Activated T-helper 2 cell treated with anti-CD3 and anti-CD28 coated beads, Interferon-gamma antibody, Interleukin-2, Interleukin-4, amounts not matched to agents 10 μg/mL and 5 μg/mL and 100 μg/mL, durations not matched to agents 14 hours and 24 hours and 36 hours (primary cell): ENCODE results near the gene TMX1. TPM values are rescaled to one million over a fixed set of nuclear protein-coding genes. Genes with fewer than 3 reads are reported as not detected.
"Not testable (repeated sequence)": the region's sequence is repeated elsewhere in the genome, so short reads cannot be mapped to it uniquely, and the experiment has no call there.

Experiments
- DNase-seq: peaks from one replicate; pipeline ENCODE4 v3.0.0; 2021; ENCODE audit warnings: low spot score
- H3K27ac Mint-ChIP-seq: one replicate; pipeline ENCODE4 v1.8.0; 2021; ENCODE audit warnings: mixed read lengths
- H3K27me3 Mint-ChIP-seq: one replicate; pipeline ENCODE4 v1.8.0; 2021; ENCODE audit warnings: low read depth, mixed read lengths
- H3K36me3 Mint-ChIP-seq: one replicate; pipeline ENCODE4 v1.8.0; 2021; ENCODE audit warnings: low read depth, mixed read lengths
- H3K4me1 Mint-ChIP-seq: one replicate; pipeline ENCODE4 v1.8.0; 2021; ENCODE audit warnings: low read depth, mixed read lengths
- H3K4me3 Mint-ChIP-seq: one replicate; pipeline ENCODE4 v1.8.0; 2021; ENCODE audit warnings: low read depth, mild to moderate bottlenecking, moderate library complexity, mixed read lengths
- H3K9me3 Mint-ChIP-seq: one replicate; pipeline ENCODE4 v1.8.0; 2021; ENCODE audit warnings: mixed read lengths
- intact Hi-C: fragments of 100-400 bp; cut with micrococcal nuclease; formaldehyde crosslinking; loops from one replicate; pipeline ENCODE4 v1.15.1; 2023
- total RNA-seq: library from RNA; stranded (reverse); gene quantifications from 2 replicates; pipeline ENCODE4 v1.2.3, GENCODE V29; 2022

The TMX1 gene
- total RNA-seq, 1 donor from 2014 or later = 55.2 TPM

DNA sequence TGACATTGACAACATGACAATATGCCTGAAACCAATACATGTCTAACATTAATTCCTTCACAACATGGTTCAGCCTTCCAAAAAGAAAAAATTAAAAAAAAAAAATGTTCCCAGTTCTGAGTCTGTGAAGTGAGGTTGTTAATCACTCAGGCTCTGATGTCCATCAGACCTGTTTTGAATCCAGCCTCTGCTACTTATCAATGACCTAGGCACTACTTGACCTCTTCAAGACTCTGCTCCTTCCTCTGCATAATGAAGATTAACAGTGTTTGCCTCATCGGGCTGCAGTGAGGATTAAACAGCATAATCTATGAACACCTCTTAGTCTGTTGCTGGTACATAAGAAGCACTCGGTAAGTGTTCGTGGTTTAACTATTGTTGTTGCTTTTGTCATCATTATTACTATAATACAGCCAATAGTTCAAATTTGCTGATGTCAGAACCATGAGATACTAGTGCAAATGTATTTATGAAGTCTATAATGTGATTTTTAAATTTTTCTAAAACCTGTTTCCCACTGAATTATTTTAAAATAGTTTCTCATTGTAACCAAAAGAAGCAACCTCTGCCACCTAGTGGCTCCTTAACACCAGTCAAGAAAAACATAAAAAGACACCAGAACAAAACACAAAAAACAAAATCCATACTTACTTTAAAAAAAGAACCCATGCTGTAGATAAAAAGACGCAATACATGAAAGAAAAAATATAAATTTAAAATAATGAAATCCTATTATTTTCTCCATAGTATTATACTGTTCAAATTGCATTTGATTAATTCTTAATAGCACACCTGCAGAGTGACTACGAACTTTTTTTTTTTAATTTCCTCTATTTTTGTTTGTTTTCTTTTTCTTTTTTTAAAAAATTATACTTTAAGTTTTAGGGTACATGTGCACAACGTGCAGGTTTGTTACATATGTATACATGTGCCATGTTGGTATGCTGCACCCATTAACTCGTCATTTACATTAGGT lies 20.3 kb upstream of the TMX1 start:
- intact Hi-C loops = no loop called here
- Mint-ChIP-seq H3K27ac (no peak overlapping the region), H3K9me3 (no peaks in the 10 kb centered on the region), H3K36me3 (no peaks in the 10 kb centered on the region), H3K4me1 (no peaks in the 10 kb centered on the region), H3K4me3 (no peak overlapping the region), H3K27me3 (peaks cover 7% of the 10 kb centered on the region)
- no peak for DNase-seq

DNA sequence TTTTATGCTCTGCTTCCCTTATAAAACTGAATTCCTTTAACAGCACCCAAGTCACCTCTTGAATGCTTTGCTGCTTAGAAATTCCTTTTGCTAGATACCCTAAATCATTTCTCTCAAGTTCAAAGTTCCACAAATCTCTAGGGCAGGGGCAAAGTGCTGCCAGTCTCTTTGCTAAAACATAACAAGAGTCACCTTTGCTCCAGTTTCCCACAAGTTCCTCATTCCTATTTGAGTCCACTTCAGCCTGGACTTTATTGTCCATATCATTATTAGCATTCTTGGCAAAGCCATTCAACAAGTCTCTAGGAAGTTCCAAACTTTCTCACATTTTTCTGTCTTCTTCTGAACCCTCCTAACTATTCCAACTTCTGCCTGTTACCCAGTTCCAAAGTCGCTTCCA lies 16.6 kb upstream of the TMX1 start:
- not testable (repeated sequence) for H3K27ac Mint-ChIP-seq, H3K4me1 Mint-ChIP-seq

DNA sequence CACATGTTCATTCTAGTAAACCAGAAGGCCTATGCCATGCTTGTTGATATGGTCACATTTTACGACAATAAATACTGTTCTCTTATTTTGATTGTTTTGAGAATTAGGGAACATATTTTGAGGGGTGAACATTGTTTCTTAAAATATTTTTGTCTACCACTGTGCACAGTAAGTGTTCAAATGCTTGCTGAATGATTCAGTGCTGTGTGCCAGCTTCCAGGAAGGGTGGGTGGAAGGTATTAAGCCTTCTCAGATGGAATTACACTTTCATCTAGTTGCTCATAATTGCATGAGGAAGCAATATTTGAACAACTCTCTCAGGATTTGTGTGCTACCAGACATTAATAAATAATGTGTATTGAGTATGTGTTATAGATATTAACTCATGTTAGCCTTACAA lies 15.5 kb upstream of the TMX1 start:
- no peaks in the 10 kb centered on the region for H3K36me3 Mint-ChIP-seq
- H3K9me3 Mint-ChIP-seq = peaks cover 3% of the 10 kb centered on the region
- H3K27me3 Mint-ChIP-seq = no peaks in the 10 kb centered on the region
- no peaks in the 10 kb centered on the region for H3K4me1 Mint-ChIP-seq
- intact Hi-C loops = no loop called here
- no peak for DNase-seq
- no peak overlapping the region for H3K27ac Mint-ChIP-seq
- no peak overlapping the region for H3K4me3 Mint-ChIP-seq

More for the DNA sequence above, 16.6 kb upstream of the TMX1 start:
- H3K36me3 Mint-ChIP-seq, H3K9me3 Mint-ChIP-seq, H3K27me3 Mint-ChIP-seq, H3K4me3 Mint-ChIP-seq, DNase-seq, intact Hi-C loops: not testable (repeated sequence)

DNA sequence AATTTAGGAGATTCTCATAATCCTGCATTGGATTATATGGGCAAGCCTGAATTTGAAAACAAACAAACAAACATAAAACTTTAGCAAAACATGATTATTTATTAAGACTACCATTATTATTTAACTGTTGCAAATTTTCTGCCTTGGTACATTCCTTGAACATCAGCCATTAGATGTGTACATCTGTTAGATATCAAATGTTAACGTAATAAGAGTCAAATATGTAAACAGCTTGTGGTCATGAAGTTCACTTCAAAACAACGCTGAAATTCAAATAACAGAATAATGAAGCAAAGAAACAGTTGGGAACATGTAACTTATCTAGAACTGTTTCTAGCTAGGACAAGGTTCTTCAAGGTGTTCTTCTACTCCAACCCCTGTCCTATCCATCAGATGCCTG lies 14.3 kb upstream of the TMX1 start:
- no peak overlapping the region for H3K27ac Mint-ChIP-seq
- intact Hi-C loops = no loop called here
- no peak for DNase-seq
- H3K4me1 Mint-ChIP-seq = no peaks in the 10 kb centered on the region
- no peak overlapping the region for H3K4me3 Mint-ChIP-seq
- H3K36me3 Mint-ChIP-seq = no peaks in the 10 kb centered on the region
- H3K27me3 Mint-ChIP-seq = no peaks in the 10 kb centered on the region
- H3K9me3 Mint-ChIP-seq = peaks cover 3% of the 10 kb centered on the region

DNA sequence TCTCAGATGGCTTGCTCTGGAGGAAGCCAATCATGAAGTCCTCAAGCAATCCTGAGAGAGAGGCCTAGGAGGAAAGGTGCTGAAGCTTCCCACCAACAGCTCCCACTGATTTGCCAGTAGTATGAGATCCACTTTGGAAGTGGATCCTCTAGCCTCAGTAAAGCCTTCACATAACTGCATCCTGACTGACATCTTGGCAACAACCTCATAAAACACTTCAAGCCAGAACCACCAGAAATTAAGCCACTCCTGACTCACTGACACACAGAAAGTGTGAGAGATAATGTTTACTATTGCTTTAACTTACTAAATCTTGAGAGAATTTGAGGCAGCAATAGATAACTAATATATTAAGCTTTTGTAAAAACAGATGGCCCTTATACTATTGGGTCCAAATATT lies 11.7 kb upstream of the TMX1 start:
- H3K4me1 Mint-ChIP-seq = no peaks in the 10 kb centered on the region
- no peak for DNase-seq
- no peaks in the 10 kb centered on the region for H3K36me3 Mint-ChIP-seq
- peaks cover 3% of the 10 kb centered on the region for H3K9me3 Mint-ChIP-seq
- H3K27ac Mint-ChIP-seq = no peak overlapping the region
- peaks cover under 1% of the 10 kb centered on the region for H3K27me3 Mint-ChIP-seq
- H3K4me3 Mint-ChIP-seq = no peak overlapping the region
- intact Hi-C loops = no loop called here

DNA sequence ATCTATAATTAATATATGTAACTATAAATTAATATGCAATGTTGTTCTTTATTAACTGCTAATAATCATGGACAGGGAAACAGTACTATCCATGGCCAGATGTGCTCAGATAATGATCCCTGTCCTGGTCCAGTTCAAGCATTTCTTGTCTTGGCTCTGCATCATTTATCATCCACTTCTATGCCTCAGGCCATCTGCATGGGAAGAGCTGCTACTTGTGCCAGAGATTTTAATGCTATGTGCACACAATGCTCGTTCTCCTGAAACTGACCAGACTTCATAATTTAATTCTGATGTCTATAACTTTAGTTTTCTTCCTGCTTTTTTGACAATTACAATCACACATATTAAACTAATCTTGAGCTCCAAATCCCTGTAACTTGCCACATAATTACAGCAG lies 11.2 kb upstream of the TMX1 start:
- no peak for DNase-seq
- peaks cover 1% of the 10 kb centered on the region for H3K27me3 Mint-ChIP-seq
- H3K27ac Mint-ChIP-seq = no peak overlapping the region
- intact Hi-C loops = no loop called here
- no peak overlapping the region for H3K4me3 Mint-ChIP-seq
- no peaks in the 10 kb centered on the region for H3K4me1 Mint-ChIP-seq
- no peaks in the 10 kb centered on the region for H3K36me3 Mint-ChIP-seq
- peaks cover 3% of the 10 kb centered on the region for H3K9me3 Mint-ChIP-seq

DNA sequence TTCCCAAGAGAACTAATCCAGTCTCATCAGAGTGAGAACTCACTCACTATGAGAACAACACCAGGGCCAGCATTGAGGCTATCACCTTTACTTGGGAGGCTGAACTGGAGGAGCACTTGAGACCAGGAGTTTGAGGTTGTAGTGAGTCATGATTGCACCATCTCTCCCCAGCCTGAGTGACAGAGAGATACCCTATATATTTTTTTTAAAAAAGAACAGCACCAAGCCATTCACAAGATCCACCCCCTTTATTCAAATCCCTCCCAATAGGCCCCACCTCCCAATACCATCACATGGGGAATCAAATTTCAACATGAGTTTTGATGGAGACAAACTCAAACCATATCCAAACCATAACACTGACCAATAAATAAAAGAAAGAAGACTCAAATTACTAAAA lies 3.7 kb upstream of the TMX1 start:
- no peaks in the 10 kb centered on the region for H3K9me3 Mint-ChIP-seq
- no peak for DNase-seq
- H3K36me3 Mint-ChIP-seq = peaks cover under 1% of the 10 kb centered on the region
- peaks cover 1% of the 10 kb centered on the region for H3K4me1 Mint-ChIP-seq
- no peak overlapping the region for H3K27ac Mint-ChIP-seq
- H3K4me3 Mint-ChIP-seq = no peak overlapping the region
- H3K27me3 Mint-ChIP-seq = peaks cover 1% of the 10 kb centered on the region
- intact Hi-C loops = no loop called here

DNA sequence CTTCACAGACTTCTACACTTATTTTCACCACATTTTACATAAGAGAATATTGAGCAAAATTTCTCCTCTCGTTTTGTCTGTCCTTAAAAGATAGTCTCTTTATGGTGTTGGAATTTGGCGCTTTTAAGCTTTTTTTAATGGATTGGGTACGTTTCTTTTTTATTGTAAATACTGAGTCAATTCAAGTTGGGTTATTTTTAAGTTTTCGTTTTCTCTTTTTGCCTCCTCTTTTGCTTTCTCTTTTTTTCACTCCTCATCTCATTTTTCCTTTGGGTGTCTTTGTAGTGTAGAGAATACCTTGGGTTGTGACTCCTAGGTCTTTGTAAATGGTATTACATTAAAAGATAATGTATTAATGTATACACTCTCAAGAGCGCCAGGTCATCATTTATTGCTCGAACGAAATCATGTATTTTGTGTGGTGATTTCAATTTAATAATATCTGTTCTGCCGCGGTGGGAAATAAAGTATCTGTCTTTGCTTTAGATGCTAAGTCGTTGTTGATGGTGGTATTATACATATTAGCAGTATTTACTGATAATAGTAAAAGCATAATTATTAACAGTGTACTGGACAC lies 845 bp downstream of the TMX1 start:
- intact Hi-C loops = loop anchor here (1.0 to 5.0 kb wide), 3 partner anchors 19 to 410 kb away; partner anchors contain the start of genes FRMD6 and TRIM9
- Mint-ChIP-seq H3K36me3 (peaks cover 29% of the 10 kb centered on the region), H3K9me3 (no peaks in the 10 kb centered on the region), H3K27ac (no peak overlapping the region), H3K4me3 (no peak overlapping the region), H3K4me1 (peaks cover 32% of the 10 kb centered on the region), H3K27me3 (no peaks in the 10 kb centered on the region)
- DNase-seq = no peak

DNA sequence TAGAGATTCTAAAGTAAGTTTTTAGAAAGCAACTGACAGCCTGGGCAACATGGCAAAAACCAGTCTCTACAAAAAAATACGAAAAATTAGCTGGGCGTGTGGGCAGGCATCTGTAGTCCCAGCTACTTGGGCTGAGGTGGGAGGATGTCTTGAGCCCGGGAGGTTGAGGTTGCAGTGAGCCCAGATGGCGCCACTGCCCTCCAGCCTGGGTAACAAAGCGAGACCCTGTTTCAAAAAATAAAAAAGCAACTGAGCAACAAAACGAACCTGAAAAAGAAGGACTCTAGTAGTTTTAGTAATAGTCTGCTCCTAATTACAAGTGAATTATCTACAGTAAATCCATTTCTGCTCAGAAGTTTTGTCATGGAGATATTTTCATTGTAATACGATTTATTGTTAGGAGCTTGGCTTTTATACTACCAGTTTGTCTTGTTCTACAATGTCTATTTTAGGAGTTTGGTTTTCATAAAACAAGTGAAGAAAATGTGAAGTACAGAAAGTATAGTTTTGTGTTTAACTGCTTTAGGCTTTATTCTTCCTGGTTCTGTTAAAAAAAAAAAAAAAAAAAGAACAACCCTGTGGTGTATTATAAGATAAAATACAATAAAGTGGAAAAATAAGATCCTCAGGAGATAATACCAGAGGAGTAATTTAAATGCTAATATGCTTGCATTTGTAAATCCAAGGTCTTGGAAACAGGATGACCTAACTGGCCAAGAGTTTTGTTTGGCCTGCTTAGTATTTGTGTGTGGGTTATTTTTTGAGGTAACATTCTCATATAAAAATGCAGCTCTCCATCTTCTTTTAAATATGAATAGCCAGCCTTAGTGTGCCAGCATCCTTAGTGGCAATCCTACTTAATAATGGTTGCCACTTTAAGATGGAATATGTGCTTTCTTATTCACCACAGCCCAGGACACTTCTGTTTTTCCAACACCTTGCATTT lies 2.8 kb downstream of the TMX1 start:
- Mint-ChIP-seq H3K36me3 (peaks cover 40% of the 10 kb centered on the region), H3K27ac (peak overlapping the region; percentile 23), H3K9me3 (no peaks in the 10 kb centered on the region), H3K4me1 (peaks cover 37% of the 10 kb centered on the region), H3K4me3 (peak overlapping the region; percentile 66), H3K27me3 (no peaks in the 10 kb centered on the region)
- intact Hi-C loops = loop anchor here (5.0 kb wide), 1 partner anchor 146 kb away; the partner anchor contains the start of gene TRIM9
- no peak for DNase-seq

DNA sequence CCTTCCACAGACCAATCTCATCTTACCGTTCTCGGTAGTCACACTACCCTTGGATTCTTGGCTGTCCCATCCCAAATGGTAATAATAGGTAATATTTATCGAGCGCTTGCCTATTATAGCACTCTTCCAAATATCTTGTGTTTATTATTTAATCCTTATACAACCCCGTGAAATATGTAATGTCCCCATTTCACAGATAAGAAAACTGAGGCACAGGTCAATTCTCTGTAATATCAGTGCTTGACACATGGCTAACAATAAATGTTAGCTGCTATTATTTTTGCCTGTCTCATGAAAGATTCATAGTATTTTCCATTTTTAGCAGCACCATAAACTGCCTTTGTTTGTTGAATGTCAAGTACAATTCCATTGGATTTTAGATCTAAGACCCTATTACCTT lies 4.5 kb downstream of the TMX1 start:
- no peak overlapping the region for H3K4me3 Mint-ChIP-seq
- no peak for DNase-seq
- no peaks in the 10 kb centered on the region for H3K9me3 Mint-ChIP-seq
- no peaks in the 10 kb centered on the region for H3K27me3 Mint-ChIP-seq
- H3K27ac Mint-ChIP-seq = no peak overlapping the region
- peaks cover 37% of the 10 kb centered on the region for H3K4me1 Mint-ChIP-seq
- peaks cover 56% of the 10 kb centered on the region for H3K36me3 Mint-ChIP-seq
- intact Hi-C loops = loop anchor here (5.0 kb wide), 1 partner anchor 147 kb away; the partner anchor contains the start of gene TRIM9

DNA sequence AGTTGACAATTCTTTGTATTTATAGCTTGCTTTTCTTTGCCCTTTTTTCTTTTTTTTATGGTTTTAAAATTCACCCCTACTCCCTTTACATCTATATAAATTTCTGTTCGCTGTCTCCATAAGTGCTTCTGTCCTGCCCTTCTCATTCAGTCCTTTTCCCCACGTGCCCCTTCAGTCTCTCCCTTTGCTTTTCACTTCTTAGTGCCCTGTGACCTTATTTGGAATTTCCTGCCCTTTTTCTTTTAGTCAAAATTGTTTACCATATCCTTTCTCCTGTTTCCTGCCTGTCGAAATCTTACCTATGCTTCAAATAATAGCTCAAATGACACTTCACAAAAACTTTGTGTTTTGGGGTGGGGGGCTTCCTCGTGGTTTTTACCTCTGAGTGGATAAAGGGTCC lies 6.0 kb downstream of the TMX1 start:
- H3K27ac Mint-ChIP-seq = peak overlapping the region; percentile 38

More for the DNA sequence above, 6.0 kb downstream of the TMX1 start:
- no peaks in the 10 kb centered on the region for H3K9me3 Mint-ChIP-seq
- intact Hi-C loops = no loop called here
- H3K36me3 Mint-ChIP-seq = peaks cover 71% of the 10 kb centered on the region
- H3K4me1 Mint-ChIP-seq = peaks cover 37% of the 10 kb centered on the region
- H3K27me3 Mint-ChIP-seq = no peaks in the 10 kb centered on the region
- DNase-seq = no peak
- no peak overlapping the region for H3K4me3 Mint-ChIP-seq
